NCI-H2107 treated with DMSO at 0.1 percent for 48 hours (cell line): ENCODE measurements around the gene ARHGAP21.

Experiments
- DNase-seq: peaks from one replicate; lab custom pipeline; 2025; ENCODE audit not compliant: unreplicated experiment; lab: John Stamatoyannopoulos, UW

Gene ARHGAP21

GRCh38 chr10:24723386-24723787 lies 300 bp downstream of the ARHGAP21 start:
- no peak for DNase-seq

- no peak for DNase-seq
These were observed 856 bp downstream of the ARHGAP21 start for GRCh38 chr10:24722676-24723385.

- DNase-seq: no peak
These were observed 1.5 kb downstream of the ARHGAP21 start for GRCh38 chr10:24722131-24722675.

GRCh38 chr10:24721229-24722106 lies 2.2 kb downstream of the ARHGAP21 start:
- DNase-seq: no peak

- DNase-seq: no peak
These were observed 3.6 kb downstream of the ARHGAP21 start for GRCh38 chr10:24720096-24720495.

GRCh38 chr10:24718031-24718855 lies 5.4 kb downstream of the ARHGAP21 start:
- no peak for DNase-seq

GRCh38 chr10:24716295-24716694 lies 7.4 kb downstream of the ARHGAP21 start:
- DNase-seq: no peak

- DNase-seq: no peak
These were observed 8.4 kb downstream of the ARHGAP21 start for GRCh38 chr10:24715246-24715769.

GRCh38 chr10:24713086-24713485 lies 10.6 kb downstream of the ARHGAP21 start:
- DNase-seq: no peak

- no peak for DNase-seq
These were observed 12.2 kb downstream of the ARHGAP21 start for GRCh38 chr10:24711465-24711864.

- no peak for DNase-seq
These were observed 15.6 kb downstream of the ARHGAP21 start for GRCh38 chr10:24708081-24708480.

GRCh38 chr10:24707445-24707844 lies 16.2 kb downstream of the ARHGAP21 start:
- no peak for DNase-seq

GRCh38 chr10:24706479-24707118 lies 17.1 kb downstream of the ARHGAP21 start:
- DNase-seq: no peak

- no peak for DNase-seq
These were observed 20.0 kb downstream of the ARHGAP21 start for GRCh38 chr10:24703700-24704099.

GRCh38 chr10:24701447-24701846 lies 22.2 kb downstream of the ARHGAP21 start:
- DNase-seq: no peak

GRCh38 chr10:24700948-24701347 lies 22.7 kb downstream of the ARHGAP21 start:
- DNase-seq: no peak

GRCh38 chr10:24698270-24698669 lies 25.4 kb downstream of the ARHGAP21 start:
- no peak for DNase-seq

GRCh38 chr10:24697080-24697479 lies 26.6 kb downstream of the ARHGAP21 start:
- no peak for DNase-seq

- DNase-seq: no peak
These were observed 28.2 kb downstream of the ARHGAP21 start for GRCh38 chr10:24695452-24695851.

GRCh38 chr10:24694086-24694485 lies 29.6 kb downstream of the ARHGAP21 start:
- no peak for DNase-seq
